GM12878 (cell line): ENCODE results near the gene EPM2AIP1. TPM values are rescaled to one million over a fixed set of nuclear protein-coding genes. Genes with fewer than 3 reads are reported as not detected.

Experiments
- ATAC-seq: fragments of 200-7000 bp; cut with Tn5 transposase; 3 replicates; pipeline ENCODE4 v1.9.1; 2020; ENCODE audit warnings: mild to moderate bottlenecking, moderate library complexity
- BruUV-seq: library from RNA; stranded (reverse); fragments of 400-500 nt; replicated peaks from 2 replicates; lab custom pipeline; 2021; lab: Mats Ljungman, UMichigan
- CTCF ChIA-PET: fragments of 300-600 bp; sonication (Branson Sonifier 250); formaldehyde crosslinking; extraction: SDS; loops from one replicate; lab custom pipeline; 2021; ENCODE audit warnings: inconsistent platforms; lab: Yijun Ruan, JAX
- POLR2A ChIA-PET: fragments of 350-600 bp; formaldehyde crosslinking; extraction: SDS; loops from one replicate; lab custom pipeline; 2021; ENCODE audit warnings: inconsistent platforms; lab: Charles Lee
- RAD21 ChIA-PET: fragments of 300-600 bp; sonication (Branson Sonifier 250); formaldehyde crosslinking; loops from one replicate; lab custom pipeline; 2023; ENCODE audit warnings: antibody characterized with exemption; ENCODE audit not compliant: unreplicated experiment; lab: Charles Lee
- SMC1A ChIA-PET: fragments of 300-600 bp; sonication (Branson Sonifier 250); formaldehyde crosslinking; loops from one replicate; lab custom pipeline; 2023; ENCODE audit not compliant: unreplicated experiment, uncharacterized antibody; lab: Charles Lee
- DNase-seq: peaks from one replicate; pipeline ENCODE4 v3.0.0-alpha.2; 2011; ENCODE audit warnings: low read depth, low spot score
- FAIRE-seq: peaks from 3 replicates; lab custom pipeline; 2011; peaks lifted over from hg19 to GRCh38; lab: Jason Lieb, UNC
- H2AFZ ChIP-seq: 2 replicates; pipeline ENCODE4 v1.6.0; 2011; ENCODE audit warnings: low read depth, low read length, control low read depth; ENCODE audit not compliant: control insufficient read depth
- H3K27ac ChIP-seq: 2 replicates; pipeline ENCODE4 v1.5.1; 2011; ENCODE audit warnings: control low read depth; ENCODE audit not compliant: control insufficient read depth, insufficient read depth
- H3K27me3 ChIP-seq, 2 experiments: replicated peaks in 1 of 2; 2 replicates each; pipeline versions ENCODE4 v1.6.0 to v1.6.1; 2011; ENCODE audit warnings: low read length in 1 of 2; ENCODE audit not compliant: control insufficient read depth in 2 of 2, insufficient read depth in 2 of 2
- H3K36me3 ChIP-seq, 2 experiments: 2 replicates each; pipeline ENCODE4 v1.5.1; 2011; ENCODE audit warnings: low read length in 1 of 2; ENCODE audit not compliant: control insufficient read depth in 2 of 2, insufficient read depth in 2 of 2
- H3K4me1 ChIP-seq: 2 replicates; pipeline ENCODE4 v1.6.1; 2011; ENCODE audit warnings: mild to moderate bottlenecking, low read length, moderate library complexity, mixed read lengths; ENCODE audit not compliant: control insufficient read depth, insufficient read depth
- H3K4me2 ChIP-seq: 2 replicates; pipeline ENCODE4 v1.6.0; 2011; ENCODE audit warnings: control low read depth; ENCODE audit not compliant: control insufficient read depth, insufficient read depth
- H3K4me3 ChIP-seq: fragments of 200-600 bp; sonication (generic); 2 replicates; pipeline ENCODE4 v1.5.1; 2016
- H3K79me2 ChIP-seq: 2 replicates; pipeline ENCODE4 v1.6.0; 2011; ENCODE audit warnings: low read length; ENCODE audit not compliant: control insufficient read depth, insufficient read depth
- H3K9ac ChIP-seq: 2 replicates; pipeline ENCODE4 v1.8.0; 2011; ENCODE audit warnings: low read length, control low read depth, mixed read lengths; ENCODE audit not compliant: control insufficient read depth, insufficient read depth
- H3K9me3 ChIP-seq: replicated peaks from 3 replicates; pipeline ENCODE4 v1.5.1; 2011; ENCODE audit warnings: mild to moderate bottlenecking, low read length; ENCODE audit not compliant: control insufficient read depth, insufficient read depth
- H4K20me1 ChIP-seq: 2 replicates; pipeline ENCODE4 v1.6.0; 2011; ENCODE audit not compliant: control insufficient read depth, insufficient read depth
- BHLHE40 ChIP-seq, 2 experiments: fragments of 450-650 bp in 1 of 2; IDR thresholded peaks; 2 replicates each; pipeline ENCODE4 v1.6.1; 2011 to 2017; ENCODE audit warnings: low read depth in 2 of 2, borderline replicate concordance in 1 of 2, improper control_type of control experiment in 1 of 2, low read length in 1 of 2, mild to moderate bottlenecking in 1 of 2
- BRCA1 ChIP-seq: IDR thresholded peaks from 2 replicates; pipeline ENCODE4 v1.6.1; 2011; ENCODE audit warnings: low read depth, low read length, improper control_type of control experiment
- IRF4 ChIP-seq: IDR thresholded peaks from 2 replicates; pipeline ENCODE4 v1.6.1; 2011; ENCODE audit warnings: low read depth, low read length
- MAX ChIP-seq: IDR thresholded peaks from 2 replicates; pipeline ENCODE4 v1.6.1; 2012; ENCODE audit warnings: low read depth, low read length, improper control_type of control experiment
- NBN ChIP-seq: fragments of 450-650 bp; IDR thresholded peaks from 2 replicates; pipeline ENCODE4 v1.6.1; 2016
- RELB ChIP-seq: fragments of 450-650 bp; IDR thresholded peaks from 2 replicates; pipeline ENCODE4 v1.6.1; 2017; ENCODE audit warnings: low read depth, mild to moderate bottlenecking, moderate library complexity
- RUNX3 ChIP-seq: IDR thresholded peaks from 2 replicates; pipeline ENCODE4 v1.6.1; 2012; ENCODE audit warnings: low read length, inconsistent platforms
- SP1 ChIP-seq: IDR thresholded peaks from one replicate; pipeline ENCODE4 v1.6.1; 2011; ENCODE audit warnings: low read depth, low read length
- SPI1 ChIP-seq: IDR thresholded peaks from 2 replicates; pipeline ENCODE4 v1.6.1; 2011; ENCODE audit warnings: low read depth, mild to moderate bottlenecking, low read length, moderate library complexity, borderline replicate concordance; ENCODE audit not compliant: insufficient read depth
- ZNF384 ChIP-seq: IDR thresholded peaks from 2 replicates; pipeline ENCODE4 v1.6.1; 2012; ENCODE audit warnings: low read depth, mild to moderate bottlenecking, low read length, improper control_type of control experiment, borderline replicate concordance
- WGBS: methylation state at CpG from one replicate; pipeline ENCODE4 v1.1.6; 2016; ENCODE audit warnings: low lambda C conversion rate; ENCODE audit not compliant: insufficient replicate concordance, insufficient coverage; ENCODE audit errors: missing lambda C conversion rate; 5-methylcytosine and 5-hydroxymethylcytosine counted together
- in situ Hi-C: fragments of 300-500 bp; cut with MboI; formaldehyde crosslinking; loops from 9 replicates; pipeline ENCODE4 v1.14.3; 2018; ENCODE audit warnings: mixed read lengths
- intact Hi-C: fragments of 100-400 bp; cut with micrococcal nuclease; formaldehyde crosslinking; loops from one replicate; pipeline ENCODE4 v1.14.2; 2022; ENCODE audit not compliant: unreplicated experiment
- polyA plus RNA-seq, 11 experiments: library from polyadenylated mRNA; depleted of rRNA in 4 of 11; unstranded in 6 of 11; stranded (reverse) in 5 of 11; fragments of >200 nt; fragmentation: Nextera tagmentation in 4 of 11; fragmentation: Illumina TruSeq in 1 of 11; extraction: Ambion mirVana in 4 of 11; extraction: Trizol in 1 of 11; gene quantifications; 1 replicate in 1 of 11; 2 replicates in 10 of 11; pipeline versions ENCODE4 v1.2.1 to v1.2.3, GENCODE V29; 2011 to 2016; ENCODE audit warnings: inconsistent platforms in 2 of 11, missing spikeins in 2 of 11, low read depth in 1 of 11
- total RNA-seq, 4 experiments: library from RNA; depleted of rRNA in 3 of 4; stranded (reverse); fragments of >200 nt in 3 of 4; fragmentation: Illumina TruSeq in 1 of 4; extraction: Trizol in 1 of 4; gene quantifications; 2 replicates each; pipeline versions ENCODE4 v1.2.1 to v1.2.3, GENCODE V29; 2013 to 2021
- TF ChIP-seq, protein P1 (sequence below): fragments of 450-650 bp; IDR thresholded peaks from 2 replicates; pipeline ENCODE4 v1.6.1; 2016; ENCODE audit warnings: mild to moderate bottlenecking

Gene EPM2AIP1
- total and polyA plus RNA-seq, 10 of the 15 experiments (the other 5 are each of a cell fraction or from before 2014, with no cell fraction given), result 5.5 to 31.9 (median 21.8) TPM

GRCh38 chr3:36991147-36991546 lies 1.8 kb downstream of the EPM2AIP1 start (continued):
- peak; percentile 57; the same call in 1 of the 2 replicates for TF ChIP-seq IRF4

GRCh38 chr3:36989568-36989967 lies 3.4 kb downstream of the EPM2AIP1 start:
- Histone ChIP-seq H3K4me1 (no peaks in the 10 kb centered on the region), H3K79me2 (peaks cover 70% of the 10 kb centered on the region)
- intact Hi-C loops, result no loop called here
- TF ChIP-seq BHLHE40 (IDR thresholded peaks at IDR 0.05; ENCODE audit: borderline replicate concordance in 1 of 2, low read depth in 2 of 2, low read length in 1 of 2) (no peak), SP1 (no peak)
- TF ChIP-seq, all 136 proteins: peak for 0
- no peak for DNase-seq
- Histone ChIP-seq H3K27me3 (no peaks in the 10 kb centered on the region), H3K36me3 (peaks cover 0 to 18% of the 10 kb centered on the region in 2 experiments; a peak in 2 of 4 replicates), H3K4me3 (peak overlapping the region; percentile 89), H3K4me2 (peak overlapping the region; percentile 60), H3K27ac (peak overlapping the region; percentile 53), H2AFZ (no peak overlapping the region), H3K9me3 (no peaks in the 10 kb centered on the region), H4K20me1 (no peaks in the 10 kb centered on the region), H3K9ac (peak overlapping the region; percentile 95)
- BruUV-seq, result no TSS peak
- in situ Hi-C loops, result no loop called here
- no peak for ATAC-seq
- ChIA-PET SMC1A (interaction anchor here (0.7 to 7.5 kb wide), 14 partner anchors 9 to 212 kb away, joined by 3 to 46 read pairs (median 3); partner anchors contain the start of gene LRRFIP2), CTCF (interaction anchor here (0.8 to 5.2 kb wide), 9 partner anchors 9 to 222 kb away, joined by 3 to 39 read pairs (median 5); no protein-coding TSS in a partner anchor), RAD21 (interaction anchor here (0.6 to 1.8 kb wide), 9 partner anchors 20 to 113 kb away, joined by 3 to 11 read pairs (median 4); no protein-coding TSS in a partner anchor), POLR2A (interaction anchor here (0.6 to 1.9 kb wide), 7 partner anchors 10 to 113 kb away, joined by 3 to 10 read pairs (median 3); no protein-coding TSS in a partner anchor)
- FAIRE-seq, result no peak

- Histone ChIP-seq H3K4me1 (no peaks in the 10 kb centered on the region), H3K27ac (peak overlapping the region; percentile 53), H3K79me2 (peaks cover 65% of the 10 kb centered on the region), H3K4me2 (peak overlapping the region; percentile 60), H3K9me3 (no peaks in the 10 kb centered on the region), H4K20me1 (no peaks in the 10 kb centered on the region), H3K27me3 (no peaks in the 10 kb centered on the region), H3K36me3 (peaks cover 1 to 23% of the 10 kb centered on the region in 2 experiments; a peak in 3 of 4 replicates), H3K9ac (peak overlapping the region; percentile 95), H2AFZ (no peak overlapping the region), H3K4me3 (peak overlapping the region; percentile 89)
- FAIRE-seq (no peak), DNase-seq (no peak), ATAC-seq (no peak)
- no TSS peak for BruUV-seq
- in situ Hi-C loops, result no loop called here
- ChIA-PET SMC1A (interaction anchor here (0.6 to 7.5 kb wide), 15 partner anchors 9 to 212 kb away, joined by 3 to 46 read pairs (median 3); partner anchors contain the start of gene LRRFIP2), RAD21 (interaction anchor here (0.6 to 1.8 kb wide), 11 partner anchors 19 to 162 kb away, joined by 3 to 11 read pairs (median 4); no protein-coding TSS in a partner anchor), POLR2A (interaction anchor here (0.6 to 1.9 kb wide), 9 partner anchors 10 to 1125 kb away, joined by 3 to 10 read pairs (median 4); no protein-coding TSS in a partner anchor), CTCF (interaction anchor here (0.6 to 5.2 kb wide), 10 partner anchors 9 to 120 kb away, joined by 3 to 39 read pairs (median 4); no protein-coding TSS in a partner anchor)
- WGBS, result 0% methylated on average over 3 of the region's 3 CpGs
- intact Hi-C loops, result no loop called here
- no peak for TF ChIP-seq MAX
- TF ChIP-seq BRCA1, result no peak
- TF ChIP-seq ZNF384, result peak; percentile 20; the same call in 1 of the 2 replicates
- peak; percentile 26; the same call in 1 of the 2 replicates for TF ChIP-seq RUNX3
- TF ChIP-seq NBN, result no peak
- peak; percentile 88 for TF ChIP-seq SPI1
- peak; percentile 52; the same call in 1 of the 2 replicates for TF ChIP-seq RELB
- TF ChIP-seq, protein P1, sequence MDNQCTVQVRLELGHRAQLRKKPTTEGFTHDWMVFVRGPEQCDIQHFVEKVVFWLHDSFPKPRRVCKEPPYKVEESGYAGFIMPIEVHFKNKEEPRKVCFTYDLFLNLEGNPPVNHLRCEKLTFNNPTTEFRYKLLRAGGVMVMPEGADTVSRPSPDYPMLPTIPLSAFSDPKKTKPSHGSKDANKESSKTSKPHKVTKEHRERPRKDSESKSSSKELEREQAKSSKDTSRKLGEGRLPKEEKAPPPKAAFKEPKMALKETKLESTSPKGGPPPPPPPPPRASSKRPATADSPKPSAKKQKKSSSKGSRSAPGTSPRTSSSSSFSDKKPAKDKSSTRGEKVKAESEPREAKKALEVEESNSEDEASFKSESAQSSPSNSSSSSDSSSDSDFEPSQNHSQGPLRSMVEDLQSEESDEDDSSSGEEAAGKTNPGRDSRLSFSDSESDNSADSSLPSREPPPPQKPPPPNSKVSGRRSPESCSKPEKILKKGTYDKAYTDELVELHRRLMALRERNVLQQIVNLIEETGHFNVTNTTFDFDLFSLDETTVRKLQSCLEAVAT, result no peak
Measured at GRCh38 chr3:36989005-36989404, 3.9 kb downstream of the EPM2AIP1 start.
